RCC 7860 (cell line): ENCODE measurements around the gene RCOR3.
"Not testable (repeated sequence)": the region's sequence is repeated elsewhere in the genome, so short reads cannot be mapped to it uniquely, and the experiment has no call there.

Source experiments
- DNase-seq: peaks from one replicate; pipeline ENCODE4 v3.0.0-alpha.2; 2015; ENCODE audit warnings: low spot score
- FAIRE-seq: peaks from 2 replicates; lab custom pipeline; 2012; peaks lifted over from hg19 to GRCh38; lab: Jason Lieb, UNC

Gene RCOR3

DNA sequence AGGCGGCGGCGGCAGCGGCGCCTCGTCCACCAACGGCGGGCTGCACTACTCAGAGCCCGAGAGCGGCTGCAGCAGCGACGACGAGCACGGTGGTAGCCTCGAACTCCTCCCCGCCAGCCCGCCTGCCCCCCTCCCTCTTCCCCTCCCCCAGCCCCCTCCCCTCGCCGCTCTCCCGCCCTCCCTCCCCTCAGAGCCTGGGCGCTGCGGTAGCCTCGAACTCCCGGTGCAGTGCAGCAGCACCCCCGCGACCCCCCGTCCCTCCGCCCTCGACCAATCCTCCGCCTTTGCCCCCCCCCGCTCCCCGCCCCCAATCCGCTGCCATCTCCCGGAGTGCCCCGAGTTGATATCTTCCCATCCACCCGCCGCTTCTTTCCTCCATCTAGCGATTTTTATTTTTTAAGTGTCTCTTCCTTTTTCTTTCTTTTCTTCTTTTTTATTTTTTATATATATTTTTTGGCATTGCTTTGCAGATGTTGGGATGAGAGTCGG, 516 bp downstream of the RCOR3 start:
- DNase-seq (peak; percentile 37), FAIRE-seq (no peak)

DNA sequence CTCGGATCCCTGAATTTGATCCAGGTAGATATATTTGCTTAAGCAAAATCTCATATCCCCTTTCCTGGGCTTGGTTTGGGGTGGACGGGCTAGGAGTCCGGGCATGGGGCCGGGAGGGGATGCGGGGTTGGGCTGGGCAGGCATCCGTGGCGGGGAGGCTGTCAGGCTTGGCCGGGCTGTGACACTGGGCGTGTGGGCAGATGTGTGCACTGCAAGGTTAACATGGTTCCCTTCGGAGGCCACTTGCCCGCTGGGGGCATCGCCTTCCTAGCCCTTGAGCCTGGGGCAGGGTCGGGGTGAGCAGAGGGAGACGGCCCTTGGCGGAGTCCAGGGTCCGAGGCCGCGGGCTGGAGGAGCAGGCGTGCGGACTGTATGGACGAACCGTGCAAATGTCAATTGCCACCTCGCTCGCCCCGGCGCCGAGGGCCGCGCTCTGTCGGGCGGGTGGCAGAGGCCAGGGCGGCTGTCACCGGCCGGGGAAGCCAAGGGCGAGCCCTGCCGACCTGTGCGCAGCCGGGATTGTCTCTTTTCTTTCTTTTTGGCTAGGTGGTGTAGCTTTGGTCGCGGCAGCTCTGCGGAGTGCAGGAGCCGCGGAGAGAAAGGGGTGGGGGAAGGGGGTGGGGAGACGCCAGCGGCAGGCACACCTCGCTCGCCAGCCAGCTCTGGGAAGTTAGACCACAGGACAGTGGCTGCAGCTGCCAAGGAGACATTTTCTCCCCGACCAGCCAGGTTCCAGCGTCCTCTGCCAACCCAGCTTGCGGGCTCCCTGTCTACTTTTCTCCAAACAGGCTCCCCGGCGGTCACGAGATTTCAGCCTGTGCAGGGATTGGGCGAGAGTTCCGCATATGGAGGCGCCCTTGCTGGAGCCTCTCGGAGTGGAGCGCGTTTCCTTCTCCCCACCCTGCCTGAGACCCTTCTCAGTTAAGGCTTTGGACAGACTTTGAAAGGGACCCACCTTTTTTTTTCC, 1.3 kb downstream of the RCOR3 start:
- no peak for FAIRE-seq
- DNase-seq = peak; percentile 38

DNA sequence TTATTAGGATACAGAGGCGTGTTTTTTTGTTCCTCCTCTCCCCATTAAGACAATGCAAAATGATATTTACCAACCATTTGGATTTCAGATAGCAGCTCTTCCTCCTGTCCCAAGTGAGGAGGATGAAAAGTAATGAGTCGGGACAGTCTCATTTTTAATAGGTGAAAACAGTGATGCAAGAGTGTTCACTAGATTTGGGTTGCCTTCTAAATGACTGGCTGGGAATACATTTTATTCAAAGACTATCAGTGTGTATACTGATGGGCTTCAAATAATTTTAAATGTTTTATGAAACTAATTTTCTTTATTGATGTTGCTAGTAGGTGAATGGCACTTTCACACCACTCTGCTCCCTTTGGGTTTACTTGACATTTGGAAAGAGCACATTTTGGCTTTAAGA, 2.1 kb downstream of the RCOR3 start:
- FAIRE-seq (no peak), DNase-seq (no peak)

DNA sequence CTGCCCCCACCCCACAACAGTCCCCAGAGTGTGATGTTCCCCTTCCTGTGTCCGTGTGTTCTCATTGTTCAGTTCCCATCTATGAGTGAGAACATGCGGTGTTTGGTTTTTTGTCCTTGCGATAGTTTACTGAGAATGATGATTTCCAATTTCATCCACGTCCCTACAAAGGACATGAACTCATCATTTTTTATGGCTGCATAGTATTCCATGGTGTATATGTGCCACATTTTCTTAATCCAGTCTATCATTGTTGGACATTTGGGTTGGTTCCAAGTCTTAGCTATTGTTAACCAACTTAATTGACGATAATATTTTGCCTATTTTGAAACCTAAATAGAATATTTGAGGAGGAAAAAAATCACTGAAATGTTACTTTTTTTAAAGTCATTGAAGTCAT, 3.9 kb downstream of the RCOR3 start:
- DNase-seq, FAIRE-seq: not testable (repeated sequence)

DNA sequence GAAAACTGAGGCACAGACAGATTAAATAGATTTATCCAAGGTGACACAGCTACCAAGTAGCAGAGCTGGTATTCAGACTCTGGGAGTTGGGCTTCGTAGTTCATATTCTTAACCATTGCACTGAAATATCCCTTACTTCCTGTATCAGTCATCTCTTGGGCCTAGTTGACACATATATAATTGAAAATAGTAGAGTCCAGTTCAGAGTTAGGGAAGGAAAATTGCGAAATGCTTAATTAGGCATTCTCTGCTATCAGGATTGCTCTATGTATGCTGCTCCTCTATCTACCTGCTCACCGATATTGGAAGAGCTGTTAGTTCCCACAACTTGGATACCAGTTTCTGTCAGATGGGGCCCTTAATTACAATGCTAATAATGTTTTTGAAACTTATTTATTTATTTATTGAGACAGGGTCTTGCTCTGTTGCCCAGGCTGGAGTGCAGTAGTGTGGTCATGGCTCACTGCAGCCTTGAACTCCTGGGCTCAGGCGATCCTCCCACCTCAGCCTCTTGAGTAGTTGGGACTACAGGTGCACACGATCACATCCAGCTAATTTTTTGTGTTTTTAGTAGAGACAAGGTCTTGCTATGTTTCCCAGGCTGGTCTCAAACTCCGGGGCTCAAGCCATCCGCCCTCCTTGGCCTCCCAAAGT, 8.2 kb downstream of the RCOR3 start:
- DNase-seq = no peak
- FAIRE-seq = no peak

DNA sequence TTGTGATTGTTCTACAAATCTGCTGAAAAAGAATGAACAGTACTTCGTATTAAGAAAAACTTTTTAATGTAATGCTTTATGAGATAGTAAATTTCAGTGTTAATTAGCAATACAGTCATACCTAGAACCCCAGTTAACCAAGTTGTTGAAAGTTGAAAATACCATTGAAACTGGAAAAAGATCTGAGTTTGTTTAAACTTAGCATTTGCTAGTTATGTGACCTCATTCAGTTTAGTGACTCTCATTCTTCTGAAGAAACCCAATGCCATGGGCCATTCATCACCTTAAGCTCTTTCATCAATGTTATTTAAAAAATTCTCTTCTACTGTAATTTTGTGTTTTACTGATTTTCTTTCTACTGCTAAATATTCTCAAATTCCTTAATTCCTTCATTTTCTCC, 20.2 kb downstream of the RCOR3 start:
- no peak for FAIRE-seq
- DNase-seq = no peak

DNA sequence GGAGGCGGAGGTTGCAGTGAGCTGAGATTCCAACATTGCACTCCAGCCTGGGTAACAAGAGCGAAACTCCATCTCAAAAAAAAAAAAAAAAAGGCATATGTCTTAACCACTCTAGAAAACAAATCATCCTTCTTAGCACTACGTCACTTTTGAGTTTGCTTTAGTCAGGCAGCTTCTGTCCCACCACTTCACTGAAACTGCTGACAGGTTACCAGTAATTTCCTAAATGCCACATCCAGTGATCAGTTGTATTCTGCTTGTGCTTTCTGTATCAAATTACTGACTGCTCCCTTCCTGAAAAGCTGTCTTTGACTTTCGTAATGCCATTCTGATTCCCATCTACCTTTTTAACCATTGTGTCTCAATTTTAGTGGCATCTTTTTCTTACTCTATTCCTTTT, 21.7 kb downstream of the RCOR3 start:
- FAIRE-seq = no peak
- DNase-seq = no peak

DNA sequence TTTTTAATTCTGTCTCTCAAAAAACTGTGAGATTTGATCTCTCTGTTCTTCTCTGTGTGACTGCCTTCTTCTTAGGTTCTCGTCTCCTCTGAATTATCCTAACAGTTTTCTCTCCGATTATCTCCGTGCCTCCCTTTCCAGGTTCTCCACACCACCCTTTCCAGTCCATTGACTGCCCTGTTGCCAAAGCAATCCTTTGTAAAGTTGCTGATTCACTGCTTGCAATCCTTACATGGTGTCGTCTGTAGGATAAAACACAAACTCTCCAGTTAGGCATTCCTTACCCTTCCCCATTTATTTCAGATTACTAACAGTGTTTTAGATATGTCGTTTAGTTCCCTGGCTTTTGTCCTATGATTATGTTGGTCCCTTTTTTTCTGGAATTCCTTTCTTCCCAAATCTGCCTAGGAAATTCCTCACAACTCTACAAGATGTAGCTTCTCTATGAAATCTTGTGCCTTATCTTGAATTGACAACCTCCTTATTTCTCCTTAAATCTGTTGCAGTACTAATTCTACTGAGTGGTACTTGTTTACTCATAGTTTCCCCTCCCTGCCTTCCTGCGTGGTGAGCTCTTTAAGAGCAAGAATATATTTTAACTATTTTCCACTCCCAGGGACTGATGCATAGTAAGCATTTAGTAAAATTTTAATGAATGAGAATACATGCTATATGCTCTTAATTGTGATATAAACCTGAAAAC, 22.3 kb downstream of the RCOR3 start:
- DNase-seq (peak; percentile 69), FAIRE-seq (peak; percentile 66)

DNA sequence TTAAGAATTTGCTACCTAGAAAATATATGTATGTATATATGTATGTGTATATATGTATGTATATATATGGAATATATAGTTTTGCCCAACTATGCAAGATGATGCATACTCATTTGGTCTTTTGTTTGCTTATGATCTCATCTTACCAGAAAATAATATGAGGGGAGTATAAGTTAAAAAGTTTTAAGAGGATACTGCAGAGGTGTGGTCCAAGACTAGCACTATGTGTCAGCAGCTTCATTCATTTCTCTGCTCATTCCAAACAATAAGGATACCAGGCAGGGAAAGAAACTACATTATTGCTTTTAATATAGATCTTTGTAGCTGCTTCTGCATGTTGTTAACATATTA, 22.8 kb downstream of the RCOR3 start:
- DNase-seq (no peak), FAIRE-seq (no peak)

DNA sequence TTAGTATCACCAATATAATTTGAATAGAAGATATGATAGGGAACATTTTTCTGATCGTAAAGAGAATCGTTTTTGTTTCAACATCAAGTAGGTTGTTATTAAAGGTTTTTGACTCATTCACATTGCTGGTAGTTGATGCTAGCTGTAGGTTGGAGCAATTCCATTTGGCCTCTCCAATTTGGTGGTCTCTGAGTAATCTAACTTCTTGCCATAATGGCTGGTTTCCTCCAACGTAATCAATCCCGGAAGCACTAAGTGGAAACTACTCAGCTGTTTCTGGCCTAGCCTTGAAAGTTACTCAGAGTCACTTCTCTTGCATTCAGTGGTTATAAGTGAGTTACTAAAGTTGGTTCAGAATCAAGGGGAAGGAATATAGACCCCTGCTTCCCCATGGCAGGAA, 26.0 kb downstream of the RCOR3 start:
- no peak for FAIRE-seq
- DNase-seq = no peak

DNA sequence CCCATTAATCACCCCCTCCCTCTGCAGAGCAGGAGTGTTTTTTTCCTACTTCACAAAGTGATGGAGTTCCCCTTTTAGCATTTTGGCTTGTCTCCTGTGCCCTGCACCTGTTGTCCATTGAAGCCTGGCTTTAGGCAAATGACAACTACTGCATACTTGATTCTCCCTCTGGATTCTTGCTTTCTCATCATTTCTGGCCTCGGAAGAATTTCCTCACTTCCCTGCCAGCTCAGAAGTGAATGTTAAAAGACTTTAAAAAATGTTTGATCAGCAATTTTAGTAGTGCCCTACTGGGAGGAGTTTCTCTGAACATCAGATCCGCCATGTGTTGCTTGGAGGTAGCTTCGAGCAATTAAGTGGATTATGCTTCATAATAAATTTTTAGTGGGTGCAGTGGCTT, 28.1 kb downstream of the RCOR3 start:
- DNase-seq (no peak), FAIRE-seq (no peak)

DNA sequence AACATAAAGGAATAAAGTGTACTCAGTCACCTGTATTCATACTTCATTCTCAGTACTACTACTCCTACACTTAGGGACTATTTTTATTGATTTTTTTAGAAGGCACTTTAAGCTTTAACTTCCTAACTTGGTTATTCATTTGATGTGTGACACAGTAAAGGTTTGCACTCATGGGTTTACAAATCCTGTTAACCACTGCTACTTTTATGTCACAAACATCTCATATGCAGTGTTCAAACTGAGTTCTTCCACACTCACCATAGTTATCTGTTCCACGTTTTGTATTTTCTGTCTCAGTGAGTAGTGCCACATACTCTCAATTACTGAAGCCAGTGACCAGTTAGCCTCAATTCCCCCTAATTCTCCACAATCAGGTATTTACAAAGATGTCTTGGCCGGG, 33.2 kb downstream of the RCOR3 start:
- DNase-seq (no peak), FAIRE-seq (no peak)

DNA sequence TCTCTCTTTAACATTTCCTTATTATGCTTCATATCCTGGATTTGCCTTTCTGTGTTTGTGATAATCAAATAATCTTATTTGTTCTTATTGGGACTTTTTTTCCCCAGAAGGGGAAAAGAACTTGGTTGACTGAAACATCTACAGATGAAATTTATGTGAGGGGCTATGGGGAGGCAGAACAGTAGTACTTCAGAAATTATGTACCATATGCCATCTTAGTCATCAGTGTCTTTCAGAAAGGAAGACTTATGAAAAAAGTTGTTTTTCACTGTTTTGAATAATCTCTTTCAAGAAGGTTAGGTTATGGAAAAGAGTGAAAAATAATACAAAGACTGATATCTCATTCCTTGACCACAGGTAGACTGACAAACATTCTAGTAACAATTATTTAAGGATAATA, 37.2 kb downstream of the RCOR3 start:
- FAIRE-seq (no peak), DNase-seq (no peak)

DNA sequence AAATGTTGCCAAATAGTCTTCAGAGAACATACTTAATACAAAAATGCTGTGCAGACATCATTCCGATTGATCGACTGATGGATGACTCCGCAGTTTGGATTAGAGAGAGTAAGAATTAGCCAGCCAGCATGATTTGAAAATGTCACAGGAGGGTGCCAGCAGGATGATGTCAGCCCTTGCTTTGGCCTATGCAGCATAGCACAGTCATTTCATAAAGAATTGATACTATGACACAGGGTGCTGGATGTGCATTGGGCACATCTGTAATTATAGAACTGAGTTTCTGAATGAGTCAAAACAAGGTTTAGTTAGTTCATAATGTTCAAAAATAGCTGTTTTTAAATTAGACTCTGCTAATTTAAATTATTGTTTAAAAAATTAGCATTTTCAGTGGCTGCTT, 45.9 kb downstream of the RCOR3 start:
- DNase-seq (no peak), FAIRE-seq (no peak)

DNA sequence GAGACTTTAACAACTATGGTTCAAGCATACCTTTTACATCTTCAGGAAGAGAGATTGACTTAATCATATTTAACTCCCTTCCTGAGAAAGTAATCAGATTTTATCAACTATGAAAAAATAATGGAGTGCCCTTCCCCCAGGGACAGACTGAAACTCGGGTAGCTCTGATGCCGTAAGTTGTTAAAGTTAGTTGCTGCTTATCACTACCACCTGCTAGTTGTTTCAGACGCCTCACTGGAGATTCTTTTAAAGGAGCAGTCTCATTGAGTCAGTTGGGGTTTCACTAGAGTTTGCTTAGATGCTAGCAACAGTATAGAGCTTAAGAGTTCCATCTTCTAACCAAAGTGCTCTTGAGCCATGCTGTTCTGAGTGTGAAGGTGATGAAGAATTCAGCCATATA, 50.5 kb downstream of the RCOR3 start:
- no peak for FAIRE-seq
- no peak for DNase-seq

DNA sequence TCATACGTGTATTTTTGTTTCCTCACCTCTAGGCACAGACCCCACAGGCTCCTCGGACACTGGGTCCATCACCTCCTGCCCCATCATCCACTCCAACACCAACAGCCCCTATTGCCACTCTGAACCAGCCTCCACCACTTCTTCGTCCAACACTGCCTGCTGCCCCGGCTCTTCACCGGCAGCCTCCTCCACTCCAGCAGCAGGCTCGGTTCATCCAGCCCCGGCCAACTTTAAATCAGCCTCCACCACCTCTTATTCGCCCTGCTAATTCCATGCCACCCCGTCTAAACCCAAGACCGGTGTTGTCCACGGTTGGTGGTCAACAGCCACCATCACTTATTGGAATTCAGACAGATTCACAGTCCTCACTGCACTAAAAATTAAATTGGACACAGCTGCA, 54.2 kb downstream of the RCOR3 start:
- no peak for DNase-seq
- FAIRE-seq = no peak

DNA sequence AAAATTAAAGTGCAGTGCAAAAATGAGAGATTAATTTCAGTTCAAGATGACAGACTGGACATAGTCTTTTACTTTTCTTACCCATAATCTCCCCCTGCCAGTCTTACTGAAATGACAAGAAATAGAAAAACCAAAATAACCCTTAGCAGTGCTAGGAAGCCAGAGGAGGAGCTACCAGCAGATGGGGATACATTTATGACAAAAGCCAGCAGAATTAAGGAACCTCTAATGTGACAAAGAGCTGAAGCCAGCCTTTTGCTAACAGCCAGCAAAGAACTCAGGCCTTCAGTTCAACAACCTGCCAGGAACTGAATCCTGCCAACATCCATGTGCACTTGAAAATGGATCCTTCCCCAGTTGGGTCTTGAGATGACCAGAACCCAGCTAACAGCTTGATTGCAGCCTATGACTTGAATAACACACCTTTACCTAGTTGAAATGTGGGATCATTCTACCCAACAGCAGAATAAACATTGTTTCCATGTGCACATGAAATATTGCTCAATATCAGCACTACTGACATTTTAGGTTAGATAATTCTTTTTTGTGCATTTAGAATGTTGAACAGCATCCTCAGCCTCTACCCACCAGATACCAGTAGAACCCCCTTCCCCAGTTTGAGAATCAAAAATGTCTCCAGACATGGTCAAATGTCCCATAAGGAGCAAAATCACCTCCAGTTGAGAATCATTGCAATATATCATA, 59.6 kb downstream of the RCOR3 start:
- DNase-seq (no peak), FAIRE-seq (no peak)

DNA sequence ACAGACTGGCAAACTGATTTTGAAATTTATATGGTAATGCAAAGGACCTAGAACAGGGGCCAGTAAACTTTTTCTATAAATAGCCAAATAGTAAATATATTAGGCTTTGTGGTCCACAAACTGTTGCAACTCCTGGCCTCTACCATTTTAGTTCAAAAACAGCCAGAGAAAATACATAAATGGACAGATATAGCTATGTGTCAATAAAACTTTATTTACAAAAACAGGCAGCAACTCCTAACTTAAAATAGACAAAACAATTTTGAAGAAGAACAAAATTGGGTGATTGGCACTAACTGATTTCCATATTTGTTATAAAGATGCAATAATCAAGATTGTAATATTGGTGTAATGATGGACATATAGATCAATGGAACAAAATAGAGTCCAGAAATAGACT, 60.7 kb downstream of the RCOR3 start:
- no peak for DNase-seq
- FAIRE-seq = no peak

DNA sequence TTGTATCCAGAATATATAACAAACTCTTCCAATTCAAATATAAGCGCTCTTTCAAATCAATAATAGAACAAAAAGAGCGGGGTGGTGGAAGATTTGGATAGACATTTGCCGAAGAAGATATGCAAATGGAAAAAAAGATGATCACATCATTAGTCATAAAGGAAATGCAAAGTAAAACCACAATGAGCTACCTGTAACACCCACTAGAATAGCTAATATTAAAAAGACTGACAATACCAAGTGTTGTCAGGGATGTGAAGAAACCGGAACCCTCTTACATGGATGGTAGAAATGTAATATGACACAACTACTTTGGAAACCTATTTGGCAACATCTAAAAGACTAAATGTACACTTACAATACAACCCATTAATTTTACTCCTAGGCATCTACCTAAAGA, 61.8 kb downstream of the RCOR3 start:
- DNase-seq = no peak
- FAIRE-seq = no peak

DNA sequence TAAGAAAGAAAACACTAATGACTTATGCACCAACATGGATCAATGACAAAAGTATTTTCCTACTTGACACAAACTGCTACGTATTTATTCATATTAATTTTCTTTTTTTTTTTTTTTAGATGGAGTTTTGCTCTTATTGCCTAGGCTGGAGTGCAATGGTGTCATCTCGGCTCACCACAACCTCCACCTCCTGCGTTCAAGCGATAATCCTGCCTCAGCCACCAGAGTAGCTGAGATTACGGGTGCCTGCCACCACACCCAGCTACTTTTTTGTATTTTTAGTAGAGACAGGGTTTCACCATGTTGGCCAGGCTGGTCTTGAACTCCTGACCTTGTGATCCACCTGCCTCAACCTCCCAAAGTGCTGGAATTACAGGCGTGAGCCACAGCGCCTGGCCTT, 62.5 kb downstream of the RCOR3 start:
- not testable (repeated sequence) for FAIRE-seq, DNase-seq
